Measurements from ENCODE around the gene SGMS1.
A peak's percentile ranks its signal among the peaks of the same experiment; 100 is the strongest.
"Not testable (repeated sequence)": the region's sequence is repeated elsewhere in the genome, so short reads cannot be mapped to it uniquely, and the experiment has no call there.

Gene SGMS1

GRCh38 chr10:50362547-50363125, 261.1 kb downstream of the SGMS1 start:
- H3K4me3 ChIP-seq (ENCODE audit: low read length), result no peak overlapping the region
- no peak for TF ChIP-seq CTCF (conservative IDR thresholded peaks at IDR 0.05; ENCODE audit: low read length)
- no peak for DNase-seq (ENCODE audit: low read depth)

- H3K4me3 ChIP-seq (ENCODE audit: low read length), result no peak overlapping the region
- DNase-seq (ENCODE audit: low read depth), result no peak
- no peak for TF ChIP-seq CTCF (conservative IDR thresholded peaks at IDR 0.05; ENCODE audit: low read length)
Measured at GRCh38 chr10:50361946-50362345, 261.8 kb downstream of the SGMS1 start.

DNA sequence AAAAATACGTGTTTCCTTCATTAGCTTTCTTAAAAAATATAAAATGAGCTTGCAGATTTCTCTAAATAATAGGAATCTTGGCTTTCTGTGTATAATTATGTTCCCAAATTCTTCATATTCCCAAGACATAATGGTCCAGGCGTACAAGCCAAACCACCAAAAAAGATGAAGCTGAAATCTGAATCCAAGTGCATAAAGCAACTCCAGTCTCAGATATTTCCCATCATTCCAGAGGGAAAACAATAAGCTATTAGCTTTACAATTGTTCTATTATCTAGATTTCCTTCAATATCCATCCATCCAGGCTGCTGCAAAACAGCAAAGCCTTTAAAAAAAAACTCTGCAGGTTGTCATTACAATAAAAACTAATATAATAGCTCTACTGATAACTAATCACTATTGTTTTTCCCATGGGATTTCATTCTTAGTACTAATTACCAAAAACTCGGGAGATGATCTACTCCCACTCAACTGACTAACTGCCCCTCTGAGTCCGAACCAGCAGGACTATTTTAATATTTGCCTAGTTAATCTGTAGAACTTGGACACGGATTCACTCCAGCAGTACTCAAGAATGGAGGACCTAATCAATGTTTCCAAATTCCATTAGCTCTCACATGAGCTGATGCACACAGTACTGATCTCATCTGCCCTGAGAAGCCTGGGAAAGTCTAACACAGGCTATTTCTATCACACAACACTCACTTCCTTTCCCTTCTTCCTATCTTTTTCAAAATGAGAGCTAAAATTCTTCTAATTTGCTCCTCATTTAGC, 263.5 kb downstream of the SGMS1 start:
- TF ChIP-seq CTCF (conservative IDR thresholded peaks at IDR 0.05; ENCODE audit: low read length), result no peak
- DNase-seq (ENCODE audit: low read depth), result peak; percentile 71
- H3K4me3 ChIP-seq (ENCODE audit: low read length), result no peak overlapping the region

DNA sequence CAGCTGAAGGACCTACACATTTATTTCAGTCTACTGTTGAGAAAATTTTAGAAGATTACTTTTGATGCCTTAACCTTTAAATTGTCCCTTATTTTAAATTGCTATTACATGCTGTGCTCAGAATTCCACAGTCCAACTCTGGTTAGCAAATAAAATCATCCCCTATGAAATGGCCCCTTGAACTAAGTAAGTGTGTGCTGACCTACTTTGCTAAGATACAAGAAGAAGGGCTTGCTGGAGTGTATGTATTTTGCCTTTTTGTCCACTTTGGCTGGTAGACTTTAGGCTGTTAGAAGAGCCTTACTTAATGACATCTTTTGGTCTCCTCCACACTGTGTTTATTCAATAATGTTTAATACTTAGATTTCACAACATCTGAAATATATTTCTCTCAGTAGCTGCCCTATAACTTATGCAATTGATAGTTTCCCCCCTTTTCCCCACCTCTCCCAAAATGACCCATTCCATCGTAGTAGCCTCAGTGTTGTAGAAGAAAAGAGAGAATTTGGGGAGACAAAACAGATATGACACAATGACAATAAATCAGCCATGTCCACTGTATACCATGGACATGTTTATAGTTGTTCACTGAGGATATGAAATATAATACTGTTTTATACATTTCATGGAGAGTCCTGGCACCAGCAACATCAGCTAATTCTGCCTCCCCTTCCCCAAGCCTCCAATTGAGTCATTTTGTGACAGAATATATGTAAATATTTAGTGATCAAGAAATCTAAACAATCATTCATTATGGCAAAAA, 264.6 kb downstream of the SGMS1 start:
- no peak for DNase-seq (ENCODE audit: low read depth)
- no peak for TF ChIP-seq CTCF (conservative IDR thresholded peaks at IDR 0.05; ENCODE audit: low read length)
- no peak overlapping the region for H3K4me3 ChIP-seq (ENCODE audit: low read length)

DNA sequence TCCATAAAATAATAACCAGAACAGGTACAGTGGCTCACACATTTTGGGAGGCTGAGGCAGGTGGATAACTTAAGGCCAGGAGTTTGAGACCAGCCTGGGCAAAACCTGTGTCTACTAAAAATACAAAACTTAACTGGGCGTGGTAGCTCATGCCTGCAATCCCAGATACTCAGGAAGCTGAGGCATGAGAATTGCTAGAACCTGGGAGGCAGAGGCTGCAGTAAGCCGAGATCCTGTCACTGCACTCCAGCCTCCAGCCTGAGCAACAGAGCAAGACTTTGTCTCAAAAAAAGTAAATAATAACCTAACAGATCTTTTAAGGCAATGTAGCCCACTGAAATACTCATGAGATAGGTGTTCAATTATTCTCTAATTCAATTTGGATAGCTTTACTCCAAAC, 265.3 kb downstream of the SGMS1 start:
- no peak overlapping the region for H3K4me3 ChIP-seq (ENCODE audit: low read length)
- DNase-seq (ENCODE audit: low read depth), result no peak
- TF ChIP-seq CTCF (conservative IDR thresholded peaks at IDR 0.05; ENCODE audit: low read length), result no peak

GRCh38 chr10:50356481-50356832, 267.3 kb downstream of the SGMS1 start:
- not testable (repeated sequence) for H3K4me3 ChIP-seq (ENCODE audit: low read length); DNase-seq (ENCODE audit: low read depth)

DNA sequence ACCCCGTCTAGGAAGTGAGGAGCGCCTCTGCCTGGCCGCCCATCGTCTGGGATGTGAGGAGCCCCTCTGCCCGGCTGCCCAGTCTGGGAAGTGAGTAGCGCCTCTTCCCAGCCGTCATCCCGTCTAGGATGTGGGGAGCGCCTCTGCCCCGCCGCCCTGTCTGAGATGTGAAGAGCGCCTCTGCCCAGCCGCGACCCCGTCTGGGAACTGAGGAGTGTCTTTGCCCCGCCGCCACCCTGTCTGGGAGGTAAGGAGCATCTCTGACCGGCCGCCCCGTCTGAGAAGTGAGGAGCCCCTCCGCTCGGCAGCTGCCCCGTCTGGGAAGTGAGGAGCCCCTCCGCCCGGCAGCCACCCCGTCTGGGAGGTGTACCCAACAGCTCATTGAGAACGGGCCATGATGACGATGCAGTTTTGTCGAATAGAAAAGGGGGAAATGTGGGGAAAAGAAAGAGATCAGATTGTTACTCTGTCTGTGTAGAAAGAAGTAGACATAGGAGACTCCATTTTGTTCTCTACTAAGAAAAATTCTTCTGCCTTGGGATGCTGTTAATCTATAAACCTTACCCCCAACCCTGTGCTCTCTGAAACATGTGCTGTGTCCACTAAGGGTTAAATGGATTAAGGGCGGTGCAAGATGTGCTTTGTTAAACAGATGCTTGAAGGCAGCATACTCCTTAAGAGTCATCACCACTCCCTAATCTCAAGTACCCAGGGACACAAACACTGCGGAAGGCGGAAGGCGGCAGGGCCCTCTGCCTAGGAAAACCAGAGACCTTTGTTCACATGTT, 267.9 kb downstream of the SGMS1 start:
- DNase-seq (ENCODE audit: low read depth); H3K4me3 ChIP-seq (ENCODE audit: low read length): not testable (repeated sequence)
